Activated CD8-positive, alpha-beta T cell treated with anti-CD3 and anti-CD28 coated beads for 36 hours (primary cell): ENCODE data around the gene SEC14L6. TPM values are rescaled to one million over a fixed set of nuclear protein-coding genes. Genes with fewer than 3 reads are reported as not detected.
"Not testable (repeated sequence)": the region's sequence is repeated elsewhere in the genome, so short reads cannot be mapped to it uniquely, and the experiment has no call there.

Source experiments
- ATAC-seq: fragments of 200-7000 bp; cut with Tn5 transposase; one replicate; pipeline ENCODE4 v1.10.0; 2021; ENCODE audit warnings: mild to moderate bottlenecking, moderate library complexity
- CTCF ChIA-PET: fragments of 350-600 bp; sonication (Branson Sonifier 250); formaldehyde crosslinking; loops from one replicate; lab custom pipeline; 2021; ENCODE audit warnings: antibody characterized with exemption; lab: Charles Lee
- POLR2A ChIA-PET: fragments of 350-600 bp; sonication (Branson Sonifier 250); formaldehyde crosslinking; loops from one replicate; lab custom pipeline; 2021; ENCODE audit warnings: antibody characterized with exemption; lab: Charles Lee
- DNase-seq: peaks from one replicate; pipeline ENCODE4 v3.0.0-alpha.2; 2020
- H3K27ac Mint-ChIP-seq: one replicate; pipeline ENCODE4 v1.8.0; 2021; ENCODE audit warnings: mild to moderate bottlenecking, mixed read lengths
- H3K27me3 Mint-ChIP-seq: one replicate; pipeline ENCODE4 v1.8.0; 2021; ENCODE audit warnings: mixed read lengths
- H3K36me3 Mint-ChIP-seq: one replicate; pipeline ENCODE4 v1.8.0; 2021; ENCODE audit warnings: low read depth, mixed read lengths
- H3K4me1 Mint-ChIP-seq: one replicate; pipeline ENCODE4 v1.8.0; 2021; ENCODE audit warnings: low read depth, mixed read lengths
- H3K4me3 Mint-ChIP-seq: one replicate; pipeline ENCODE4 v1.8.0; 2021; ENCODE audit warnings: mild to moderate bottlenecking, moderate library complexity, mixed read lengths
- H3K9me3 Mint-ChIP-seq: one replicate; pipeline ENCODE4 v1.8.0; 2021; ENCODE audit warnings: mixed read lengths
- CTCF ChIP-seq: fragments of 200-600 bp; IDR thresholded peaks from one replicate; pipeline ENCODE4 v1.8.0; 2022; ENCODE audit warnings: antibody characterized with exemption, mild to moderate bottlenecking
- intact Hi-C: fragments of 100-400 bp; cut with micrococcal nuclease; formaldehyde crosslinking; loops from one replicate; pipeline ENCODE4 v1.10.0; 2022
- total RNA-seq, 2 experiments: library from RNA; stranded (reverse); gene quantifications; one replicate each; pipeline ENCODE4 v1.2.3, GENCODE V29; 2021

SEC14L6 gene
- not detected for total RNA-seq

- Mint-ChIP-seq H3K27ac (no peak within 1 kb of the TSS), H3K9me3 (no peaks in the 10 kb centered on the region), H3K36me3 (no peaks in the 10 kb centered on the region), H3K4me3 (no peak within 1 kb of the TSS), H3K4me1 (peaks cover 4% of the 10 kb centered on the region), H3K27me3 (peaks cover 24% of the 10 kb centered on the region)
- no peak for DNase-seq
- ChIA-PET CTCF (no interaction called here), POLR2A (no interaction called here)
- TF ChIP-seq CTCF, result no peak
- intact Hi-C loops, result no loop called here
- no peak for ATAC-seq
Observed at GRCh38 chr22:30546616-30547015, at the start of gene SEC14L6. Gene SEC14L6, minus strand, starts transcription at chr22:30546741. Its CDS starts 59 bp downstream, at chr22:30546682.

- Mint-ChIP-seq H3K9me3 (no peaks in the 10 kb centered on the region), H3K27ac (no peak overlapping the region), H3K27me3 (peaks cover 2% of the 10 kb centered on the region), H3K36me3 (no peaks in the 10 kb centered on the region), H3K4me1 (no peaks in the 10 kb centered on the region), H3K4me3 (no peak overlapping the region)
- ChIA-PET CTCF (interaction anchor here (2.4 kb wide), 1 partner anchor 10 kb away, joined by 8 read pairs; the partner anchor contains the start of gene TCN2), POLR2A (interaction anchor here (1.9 kb wide), 1 partner anchor 11 kb away, joined by 6 read pairs; the partner anchor contains the start of gene TCN2)
- no peak for DNase-seq
- ATAC-seq, result no peak
- TF ChIP-seq CTCF, result no peak
- intact Hi-C loops, result no loop called here
Observed at GRCh38 chr22:30596199-30596598, 49.7 kb upstream of the SEC14L6 start.

- intact Hi-C loops, H3K27me3 Mint-ChIP-seq, H3K9me3 Mint-ChIP-seq, H3K27ac Mint-ChIP-seq, ATAC-seq, DNase-seq, H3K4me3 Mint-ChIP-seq: not testable (repeated sequence)
- POLR2A ChIA-PET, result interaction anchor here (0.6 to 1.7 kb wide), 2 partner anchors 13 to 15 kb away, joined by 3 to 5 read pairs; partner anchors contain the start of gene TCN2
- Mint-ChIP-seq H3K36me3 (peaks cover 21% of the 10 kb centered on the region), H3K4me1 (peaks cover 15% of the 10 kb centered on the region)
- CTCF ChIA-PET, result interaction anchor here (0.7 to 1.7 kb wide), 2 partner anchors 12 to 14 kb away, joined by 3 to 8 read pairs; no protein-coding TSS in a partner anchor
Observed at GRCh38 chr22:30592360-30592713, 45.8 kb upstream of the SEC14L6 start.

- DNase-seq, result peak; percentile 97
- H3K27me3 Mint-ChIP-seq, result peaks cover 2% of the 10 kb centered on the region
- no peak within 1 kb of the TSS for H3K4me3 Mint-ChIP-seq
- ChIA-PET CTCF (interaction anchor here (0.6 to 1.7 kb wide), 8 partner anchors 10 to 168 kb away, joined by 3 to 12 read pairs (median 4); no protein-coding TSS in a partner anchor), POLR2A (interaction anchor here (0.6 to 1.7 kb wide), 5 partner anchors 12 to 127 kb away, joined by 3 to 5 read pairs (median 3); partner anchors contain the start of gene TCN2)
- peaks cover 15% of the 10 kb centered on the region for H3K4me1 Mint-ChIP-seq
- intact Hi-C loops, result no loop called here
- no peak for TF ChIP-seq CTCF
- H3K9me3 Mint-ChIP-seq, result no peaks in the 10 kb centered on the region
- H3K36me3 Mint-ChIP-seq, result peaks cover 26% of the 10 kb centered on the region
- peak; percentile 100 for ATAC-seq
- H3K27ac Mint-ChIP-seq, result no peak within 1 kb of the TSS
Observed at GRCh38 chr22:30591588-30592359, 45.2 kb upstream of the SEC14L6 start, which contains the start of gene PES1. Gene PES1, minus strand, starts transcription at chr22:30591910. Its CDS starts 77 bp downstream, at chr22:30591833.

GRCh38 chr22:30591191-30591587 is 44.6 kb upstream of the SEC14L6 start:
- Mint-ChIP-seq H3K9me3 (no peaks in the 10 kb centered on the region), H3K4me1 (peaks cover 15% of the 10 kb centered on the region), H3K27me3 (peaks cover 2% of the 10 kb centered on the region), H3K36me3 (peaks cover 31% of the 10 kb centered on the region), H3K27ac (no peak overlapping the region), H3K4me3 (no peak overlapping the region)
- DNase-seq (peak; percentile 31), ATAC-seq (no peak)
- TF ChIP-seq CTCF, result no peak
- CTCF ChIA-PET, result interaction anchor here (0.6 to 1.7 kb wide), 7 partner anchors 9 to 168 kb away, joined by 3 to 12 read pairs (median 4); no protein-coding TSS in a partner anchor
- intact Hi-C loops, result no loop called here
- POLR2A ChIA-PET, result interaction anchor here (0.7 to 1.7 kb wide), 5 partner anchors 12 to 126 kb away, joined by 3 to 5 read pairs (median 3); partner anchors contain the start of gene TCN2
